HG02763 (cell line): Measurements from ENCODE around the gene GTF3C5.
"Not testable (repeated sequence)": the region's sequence is repeated elsewhere in the genome, so short reads cannot be mapped to it uniquely, and the experiment has no call there.

Experiments used
- ATAC-seq: cut with Tn5 transposase; IDR thresholded peaks from one replicate; pipeline ENCODE4 v1.9.1; 2021; ENCODE audit warnings: mild to moderate bottlenecking, moderate library complexity; ENCODE audit not compliant: unreplicated experiment

The GTF3C5 gene

GRCh38 chr9:132995121-132995420 is 35.7 kb upstream of the GTF3C5 start:
- no peak for ATAC-seq

- ATAC-seq, result no peak
These were observed 34.9 kb upstream of the GTF3C5 start for GRCh38 chr9:132995879-132996278.

- ATAC-seq, result no peak
These were observed 34.3 kb upstream of the GTF3C5 start for GRCh38 chr9:132996526-132996925.

- ATAC-seq, result no peak
These were observed 33.2 kb upstream of the GTF3C5 start for GRCh38 chr9:132997591-132997990.

- ATAC-seq, result not testable (repeated sequence)
These were observed 32.6 kb upstream of the GTF3C5 start for GRCh38 chr9:132998221-132998620.

- ATAC-seq, result no peak
These were observed 31.8 kb upstream of the GTF3C5 start for GRCh38 chr9:132998831-132999635.

- no peak for ATAC-seq
These were observed 28.4 kb upstream of the GTF3C5 start for GRCh38 chr9:133002147-133003070.

- no peak for ATAC-seq
These were observed 27.7 kb upstream of the GTF3C5 start for GRCh38 chr9:133003071-133003461.

- no peak for ATAC-seq
These were observed 27.1 kb upstream of the GTF3C5 start for GRCh38 chr9:133003671-133004090.

GRCh38 chr9:133004091-133004998 is 26.5 kb upstream of the GTF3C5 start:
- no peak for ATAC-seq

- ATAC-seq, result no peak
These were observed 25.6 kb upstream of the GTF3C5 start for GRCh38 chr9:133004999-133005760.

- ATAC-seq, result no peak
These were observed 24.8 kb upstream of the GTF3C5 start for GRCh38 chr9:133005957-133006356.

GRCh38 chr9:133006731-133007352 is 24.0 kb upstream of the GTF3C5 start:
- ATAC-seq, result no peak

- no peak for ATAC-seq
These were observed 22.4 kb upstream of the GTF3C5 start for GRCh38 chr9:133008406-133008805.

GRCh38 chr9:133008824-133009223 is 22.0 kb upstream of the GTF3C5 start:
- ATAC-seq, result no peak

- no peak for ATAC-seq
These were observed 20.8 kb upstream of the GTF3C5 start for GRCh38 chr9:133009906-133010582.

- ATAC-seq, result no peak
These were observed 16.1 kb upstream of the GTF3C5 start for GRCh38 chr9:133014696-133015095.

- no peak for ATAC-seq
These were observed 7.5 kb upstream of the GTF3C5 start for GRCh38 chr9:133023117-133023890.

- no peak for ATAC-seq
These were observed 4.4 kb upstream of the GTF3C5 start for GRCh38 chr9:133026426-133026825.
